Endothelial cell (in vitro differentiated cells): ENCODE measurements around the gene TKTL1. TPM values are rescaled to one million over a fixed set of nuclear protein-coding genes. Genes with fewer than 3 reads are reported as not detected.

Experiments used
- DNase-seq: peaks from one replicate; pipeline ENCODE4 v3.0.0; 2021; ENCODE audit warnings: low spot score
- H3K27ac Mint-ChIP-seq: one replicate; pipeline ENCODE4 v1.8.0; 2021; ENCODE audit warnings: mixed read lengths, inconsistent platforms; ENCODE audit not compliant: unreplicated experiment
- H3K27me3 Mint-ChIP-seq: one replicate; pipeline ENCODE4 v1.8.0; 2021; ENCODE audit warnings: mild to moderate bottlenecking, moderate library complexity, mixed read lengths, inconsistent platforms; ENCODE audit not compliant: unreplicated experiment
- H3K36me3 Mint-ChIP-seq: one replicate; pipeline ENCODE4 v1.8.0; 2021; ENCODE audit warnings: mild to moderate bottlenecking, low read depth, mixed read lengths, inconsistent platforms; ENCODE audit not compliant: unreplicated experiment
- H3K4me1 Mint-ChIP-seq: one replicate; pipeline ENCODE4 v1.8.0; 2021; ENCODE audit warnings: mild to moderate bottlenecking, mixed read lengths, inconsistent platforms; ENCODE audit not compliant: unreplicated experiment
- H3K4me3 Mint-ChIP-seq: one replicate; pipeline ENCODE4 v1.8.0; 2021; ENCODE audit warnings: mild to moderate bottlenecking, mixed read lengths, inconsistent platforms; ENCODE audit not compliant: unreplicated experiment
- H3K9me3 Mint-ChIP-seq: one replicate; pipeline ENCODE4 v1.8.0; 2021; ENCODE audit warnings: mixed read lengths, inconsistent platforms; ENCODE audit not compliant: unreplicated experiment
- total RNA-seq: library from RNA; stranded (reverse); fragmentation: NEBNext Ultra II Directional; extraction: Animal tissue kit (Norgen Biotek cat#: 25700); gene quantifications from one replicate; pipeline ENCODE4 v1.2.1, GENCODE V29; 2021; ENCODE audit not compliant: unreplicated experiment
- TF ChIP-seq, protein P1 (sequence below): fragments of 200-600 bp; sonication (generic); IDR thresholded peaks from one replicate; pipeline ENCODE4 v1.5.0; 2021; ENCODE audit warnings: antibody characterized with exemption; ENCODE audit not compliant: unreplicated experiment

The TKTL1 gene
- total RNA-seq, 1 donor from 2014 or later, result 7.1 TPM

DNA sequence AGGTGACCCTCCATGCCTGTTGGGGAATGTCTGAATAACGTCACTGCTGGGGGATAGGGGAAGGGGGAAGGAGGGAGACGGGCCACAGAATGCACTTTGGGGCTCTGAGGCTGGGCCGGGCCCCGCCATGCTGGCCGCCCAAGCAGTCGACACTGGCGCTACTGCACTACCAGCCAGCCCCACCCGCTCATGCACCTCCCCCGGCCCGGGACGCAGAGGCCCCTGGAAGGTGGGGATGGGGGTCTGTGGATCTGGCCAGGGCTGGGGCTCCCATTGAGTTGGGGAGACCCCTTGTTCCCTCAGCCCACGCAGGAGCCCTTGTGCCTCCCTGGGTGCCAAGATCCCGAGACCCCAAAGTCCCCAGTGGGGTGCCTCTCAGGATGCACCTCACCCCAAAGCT is 61.0 kb downstream of the TKTL1 start:
- no peak overlapping the region for H3K27ac Mint-ChIP-seq

DNA sequence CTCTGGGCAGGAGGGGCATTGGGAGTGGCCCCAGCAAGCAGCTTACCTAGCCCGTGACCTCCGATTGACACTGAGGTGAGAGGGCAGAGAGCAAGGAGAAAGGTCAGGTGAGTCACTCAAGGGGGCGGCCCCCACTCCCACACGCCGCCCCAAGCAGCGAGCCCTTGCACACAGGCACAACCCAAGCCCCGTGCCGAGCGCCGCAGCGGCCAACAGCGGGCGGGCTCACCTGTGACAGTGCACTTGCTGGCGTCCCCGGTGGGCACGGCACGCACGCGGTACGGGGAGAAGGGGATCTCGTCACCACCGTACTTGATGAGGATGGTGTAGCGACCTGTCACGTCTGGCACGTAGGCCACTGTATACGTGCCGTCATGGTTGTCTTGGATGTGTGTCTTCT is 61.6 kb downstream of the TKTL1 start:
- Mint-ChIP-seq H3K27ac (no peak overlapping the region), H3K36me3 (peaks cover 3% of the 10 kb centered on the region), H3K27me3 (peaks cover 3% of the 10 kb centered on the region), H3K9me3 (no peaks in the 10 kb centered on the region), H3K4me1 (no peaks in the 10 kb centered on the region), H3K4me3 (no peak overlapping the region)
- DNase-seq, result no peak
- TF ChIP-seq, protein P1, sequence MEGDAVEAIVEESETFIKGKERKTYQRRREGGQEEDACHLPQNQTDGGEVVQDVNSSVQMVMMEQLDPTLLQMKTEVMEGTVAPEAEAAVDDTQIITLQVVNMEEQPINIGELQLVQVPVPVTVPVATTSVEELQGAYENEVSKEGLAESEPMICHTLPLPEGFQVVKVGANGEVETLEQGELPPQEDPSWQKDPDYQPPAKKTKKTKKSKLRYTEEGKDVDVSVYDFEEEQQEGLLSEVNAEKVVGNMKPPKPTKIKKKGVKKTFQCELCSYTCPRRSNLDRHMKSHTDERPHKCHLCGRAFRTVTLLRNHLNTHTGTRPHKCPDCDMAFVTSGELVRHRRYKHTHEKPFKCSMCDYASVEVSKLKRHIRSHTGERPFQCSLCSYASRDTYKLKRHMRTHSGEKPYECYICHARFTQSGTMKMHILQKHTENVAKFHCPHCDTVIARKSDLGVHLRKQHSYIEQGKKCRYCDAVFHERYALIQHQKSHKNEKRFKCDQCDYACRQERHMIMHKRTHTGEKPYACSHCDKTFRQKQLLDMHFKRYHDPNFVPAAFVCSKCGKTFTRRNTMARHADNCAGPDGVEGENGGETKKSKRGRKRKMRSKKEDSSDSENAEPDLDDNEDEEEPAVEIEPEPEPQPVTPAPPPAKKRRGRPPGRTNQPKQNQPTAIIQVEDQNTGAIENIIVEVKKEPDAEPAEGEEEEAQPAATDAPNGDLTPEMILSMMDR, result no peak

More for the DNA sequence above, 61.0 kb downstream of the TKTL1 start:
- Mint-ChIP-seq H3K36me3 (peaks cover 3% of the 10 kb centered on the region), H3K4me3 (no peak overlapping the region), H3K4me1 (no peaks in the 10 kb centered on the region), H3K27me3 (peaks cover 3% of the 10 kb centered on the region), H3K9me3 (no peaks in the 10 kb centered on the region)
- no peak for DNase-seq
- TF ChIP-seq, protein P1, result no peak

DNA sequence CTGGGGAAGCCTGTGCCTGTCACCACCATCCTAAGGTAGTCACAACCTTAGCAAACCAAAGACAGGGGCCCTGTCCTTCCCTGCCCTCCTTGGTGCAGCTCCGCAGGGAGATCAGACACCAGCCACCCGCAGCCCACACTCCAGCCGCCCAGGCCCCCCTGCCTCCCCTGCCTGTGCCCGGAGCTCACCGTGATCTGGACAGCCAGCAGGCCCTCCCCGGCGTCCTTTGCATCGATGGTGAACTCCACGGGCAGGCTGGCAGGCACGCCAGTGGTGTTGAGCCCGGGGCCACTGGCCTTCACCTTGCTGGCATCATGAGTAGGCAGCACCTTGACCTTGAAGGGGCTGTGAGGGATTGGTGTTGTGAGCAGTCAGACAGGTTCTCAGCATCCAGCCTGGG is 62.4 kb downstream of the TKTL1 start:
- no peak for DNase-seq
- no peaks in the 10 kb centered on the region for H3K9me3 Mint-ChIP-seq
- no peaks in the 10 kb centered on the region for H3K4me1 Mint-ChIP-seq
- H3K27me3 Mint-ChIP-seq, result peaks cover 3% of the 10 kb centered on the region
- no peak overlapping the region for H3K4me3 Mint-ChIP-seq
- H3K27ac Mint-ChIP-seq, result no peak overlapping the region
- peaks cover 6% of the 10 kb centered on the region for H3K36me3 Mint-ChIP-seq
- TF ChIP-seq, protein P1, result no peak

DNA sequence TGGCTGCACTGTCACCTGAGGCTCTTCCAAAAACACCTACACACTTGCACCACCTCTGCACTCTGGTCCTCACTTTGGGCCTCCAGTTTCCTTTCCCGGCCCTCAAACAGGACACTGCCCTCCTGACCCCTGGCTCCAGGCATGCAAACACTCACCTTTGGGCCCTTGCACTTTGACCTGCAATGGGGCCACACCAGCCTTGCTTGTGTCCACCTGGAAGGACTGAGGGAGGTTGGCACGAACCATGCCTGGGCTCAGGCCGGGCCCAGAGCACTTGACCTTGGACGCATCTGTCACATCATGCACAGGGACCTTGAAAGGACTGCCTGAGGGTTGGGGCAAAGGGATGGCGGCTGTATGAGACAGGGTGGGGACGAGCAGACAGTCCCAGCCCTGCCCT is 63.2 kb downstream of the TKTL1 start:
- H3K4me3 Mint-ChIP-seq, result no peak overlapping the region
- DNase-seq, result no peak
- H3K27ac Mint-ChIP-seq, result no peak overlapping the region
- TF ChIP-seq, protein P1, result no peak
- no peaks in the 10 kb centered on the region for H3K9me3 Mint-ChIP-seq
- peaks cover 9% of the 10 kb centered on the region for H3K36me3 Mint-ChIP-seq
- H3K4me1 Mint-ChIP-seq, result no peaks in the 10 kb centered on the region
- H3K27me3 Mint-ChIP-seq, result peaks cover 5% of the 10 kb centered on the region

DNA sequence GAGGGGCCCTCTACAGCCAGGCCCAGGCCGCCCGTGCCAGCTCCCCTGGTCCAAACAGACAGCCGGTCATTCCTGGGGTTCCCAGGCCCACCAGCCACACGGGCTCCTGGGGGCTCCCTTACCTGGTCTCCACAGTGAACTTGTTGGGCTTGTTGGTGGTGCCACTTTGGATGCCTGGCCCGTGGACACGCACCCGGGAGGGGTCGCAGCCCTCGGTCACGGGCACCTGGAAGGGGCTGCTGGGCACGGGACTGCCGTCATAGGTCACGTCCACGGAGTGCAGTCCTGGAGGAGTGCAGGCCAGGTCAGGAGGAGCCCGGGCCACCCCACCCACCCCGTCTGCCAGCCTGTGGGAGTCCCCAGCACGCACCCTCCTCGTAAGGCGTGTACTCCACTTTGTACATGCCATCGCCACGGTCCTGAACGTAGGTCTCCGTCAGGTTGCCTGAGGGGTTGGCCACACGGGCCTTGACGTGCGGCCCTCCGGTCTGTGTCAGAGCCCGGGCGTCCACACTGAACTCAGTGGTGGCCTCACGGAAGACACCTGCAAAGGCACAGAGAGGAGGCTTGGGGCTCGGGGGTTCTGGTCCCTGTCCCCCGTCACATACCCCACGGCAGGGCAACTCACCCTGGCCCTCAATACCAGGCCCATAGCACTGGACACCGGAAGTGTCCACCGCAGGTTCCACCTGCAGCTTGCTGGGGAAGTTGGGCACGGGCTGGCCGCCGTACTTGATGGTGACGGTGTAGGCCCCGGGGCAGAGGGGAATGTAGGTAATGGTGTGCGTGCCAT is 64.0 kb downstream of the TKTL1 start:
- no peaks in the 10 kb centered on the region for H3K4me1 Mint-ChIP-seq
- H3K27ac Mint-ChIP-seq, result no peak overlapping the region
- H3K27me3 Mint-ChIP-seq, result peaks cover 5% of the 10 kb centered on the region
- DNase-seq, result no peak
- H3K36me3 Mint-ChIP-seq, result peaks cover 9% of the 10 kb centered on the region
- no peak overlapping the region for H3K4me3 Mint-ChIP-seq
- no peaks in the 10 kb centered on the region for H3K9me3 Mint-ChIP-seq
- TF ChIP-seq, protein P1, result no peak
